Right forelimb (tissue), 1 donor: ENCODE data around the gene SRC.

Source experiments
- DNase-seq: peaks from one replicate; pipeline ENCODE4 v3.0.0-alpha.2; 2018

The SRC gene

GRCh38 chr20:37436527-37437186 is 90.7 kb downstream of the SRC start:
- DNase-seq = no peak

- no peak for DNase-seq
Observed at GRCh38 chr20:37437676-37438075, 91.7 kb downstream of the SRC start.

GRCh38 chr20:37438464-37439222 is 92.7 kb downstream of the SRC start:
- DNase-seq = no peak

GRCh38 chr20:37439223-37439933 is 93.4 kb downstream of the SRC start:
- DNase-seq = no peak

DNA sequence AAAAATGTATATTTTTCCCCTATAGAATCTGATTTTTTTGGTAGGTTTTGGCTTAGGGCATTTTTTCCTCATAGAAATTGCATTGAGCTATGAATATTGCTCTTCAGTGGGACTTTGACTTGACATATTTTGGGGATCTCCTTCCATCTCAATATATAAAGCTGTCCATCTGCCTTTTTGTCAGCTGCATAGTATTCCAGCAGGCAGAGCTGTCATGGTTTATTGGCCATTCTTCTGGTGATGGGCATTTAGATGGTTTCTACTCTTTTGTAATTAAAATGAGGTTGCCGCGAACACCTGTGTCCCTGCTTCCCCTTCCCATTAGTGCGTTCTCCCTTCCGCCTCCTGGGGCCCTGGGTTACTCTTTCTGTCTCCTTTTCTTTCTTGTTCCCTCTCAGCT is 95.1 kb downstream of the SRC start:
- no peak for DNase-seq

DNA sequence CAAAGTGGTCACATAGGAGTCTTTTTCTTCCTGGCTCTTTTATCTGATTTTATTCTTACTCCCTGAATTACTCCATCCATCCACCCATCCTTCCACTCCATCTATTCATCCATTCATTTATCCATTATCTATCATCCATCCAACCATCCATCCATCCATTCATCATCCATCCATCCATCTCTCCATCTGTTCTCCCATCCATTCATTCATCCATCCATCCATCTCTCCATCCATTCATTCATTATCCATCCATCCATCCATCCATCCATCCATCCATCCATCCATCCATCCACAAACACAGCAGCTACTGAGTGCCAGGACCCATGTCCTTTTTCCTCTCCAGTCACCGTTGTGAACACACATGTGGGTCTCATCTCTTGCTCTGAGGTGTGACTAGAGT is 96.6 kb downstream of the SRC start:
- no peak for DNase-seq

DNA sequence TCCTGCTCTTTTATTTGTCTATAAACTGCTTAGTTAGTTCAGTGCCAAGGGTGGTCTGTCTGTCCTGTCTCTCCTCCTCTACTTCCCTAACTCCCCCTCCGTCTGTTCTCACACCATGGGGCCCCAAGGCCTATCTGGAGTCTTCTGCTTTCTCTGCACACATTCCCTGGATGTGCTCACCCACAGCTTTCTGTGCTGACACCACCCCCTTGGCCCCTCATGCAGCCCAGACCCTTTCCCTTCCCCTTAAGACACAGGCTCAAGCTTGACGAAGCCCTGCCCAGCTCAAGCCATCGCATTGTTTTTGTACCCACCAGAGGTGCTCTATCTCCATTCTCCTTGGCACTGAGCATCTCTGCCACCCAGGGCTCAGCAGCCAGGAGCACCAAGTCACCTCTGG is 97.0 kb downstream of the SRC start:
- DNase-seq = no peak

DNA sequence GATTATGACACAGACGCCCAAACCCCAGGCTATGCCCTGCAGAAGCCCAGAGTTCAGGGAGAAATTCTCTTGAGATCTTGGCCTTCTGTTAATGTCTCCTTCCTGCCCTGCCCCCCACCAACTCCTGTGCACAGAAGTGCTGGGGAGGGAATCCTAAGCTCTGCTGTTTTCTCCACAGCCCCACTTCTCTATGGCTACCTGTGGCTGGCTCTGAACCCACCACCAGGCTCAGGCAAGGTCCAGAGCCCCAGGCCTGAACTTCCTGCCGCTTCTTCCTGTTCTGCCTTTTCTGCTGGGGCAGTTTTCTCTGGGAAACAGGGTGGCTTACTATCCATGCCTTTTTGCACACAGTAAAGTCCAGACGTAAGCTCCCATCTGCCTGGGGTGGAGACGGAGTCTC is 97.7 kb downstream of the SRC start:
- no peak for DNase-seq

- no peak for DNase-seq
Observed at GRCh38 chr20:37445041-37445440, 99.1 kb downstream of the SRC start.

- DNase-seq = no peak
Observed at GRCh38 chr20:37446286-37447032, 100.5 kb downstream of the SRC start.

- DNase-seq = no peak
Observed at GRCh38 chr20:37447688-37448087, 101.7 kb downstream of the SRC start.

DNA sequence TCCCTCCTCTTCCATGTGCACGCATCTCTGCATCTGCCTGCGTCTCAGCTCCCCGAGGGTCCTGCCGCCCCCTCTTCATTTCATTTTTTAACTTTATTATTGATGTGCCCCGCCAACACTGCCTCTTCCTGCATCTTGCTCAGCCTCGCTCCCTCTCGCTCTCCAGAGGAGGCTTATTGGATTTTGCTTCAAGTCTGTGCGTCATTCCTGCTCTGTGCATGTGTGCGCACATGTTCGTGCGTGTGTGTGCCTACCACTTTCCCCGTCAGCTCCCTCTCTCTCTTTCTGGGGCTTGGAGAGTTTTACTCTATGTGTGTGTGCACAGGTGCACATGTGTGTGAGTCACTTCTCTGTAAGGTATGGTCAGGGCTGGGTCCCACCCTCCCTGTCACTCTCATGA is 103.3 kb downstream of the SRC start:
- DNase-seq = no peak

DNA sequence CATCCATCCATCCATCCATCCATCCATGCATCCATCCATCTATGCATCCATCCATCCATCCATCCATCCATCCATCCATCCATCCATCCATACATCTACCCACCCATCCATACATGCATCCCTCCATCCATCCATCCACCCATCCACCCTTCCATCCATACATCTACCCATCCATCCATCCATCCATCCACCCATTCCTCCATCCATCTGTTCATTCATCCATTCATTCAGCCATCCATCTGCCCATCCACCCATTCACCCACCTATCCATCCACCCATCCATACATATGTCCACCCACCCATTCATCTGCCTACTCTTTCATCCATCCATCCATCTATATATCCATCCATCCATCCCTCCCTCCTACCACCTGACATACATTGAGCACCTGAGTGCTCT is 104.4 kb downstream of the SRC start:
- no peak for DNase-seq

- no peak for DNase-seq
Observed at GRCh38 chr20:37451616-37452015, 105.7 kb downstream of the SRC start.

DNA sequence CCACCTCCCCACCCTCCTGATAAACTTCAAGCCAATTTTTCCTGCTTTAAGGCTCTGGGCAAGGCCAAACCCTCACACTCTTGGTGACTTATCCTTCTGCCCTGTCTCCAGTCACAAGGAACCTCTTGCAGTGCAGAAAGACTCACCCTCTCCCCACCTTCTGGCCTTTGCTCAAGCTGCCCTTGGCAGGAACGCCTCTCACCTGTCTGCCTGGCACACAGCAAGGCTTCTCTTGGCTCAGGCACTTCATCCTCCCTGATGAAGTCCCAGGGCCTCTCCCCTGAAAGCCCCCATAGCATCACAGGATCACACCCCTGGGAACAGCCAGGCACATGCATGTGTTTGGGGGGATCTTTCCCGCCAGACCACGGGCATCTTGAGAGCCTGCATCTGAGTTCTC is 106.3 kb downstream of the SRC start:
- no peak for DNase-seq

DNA sequence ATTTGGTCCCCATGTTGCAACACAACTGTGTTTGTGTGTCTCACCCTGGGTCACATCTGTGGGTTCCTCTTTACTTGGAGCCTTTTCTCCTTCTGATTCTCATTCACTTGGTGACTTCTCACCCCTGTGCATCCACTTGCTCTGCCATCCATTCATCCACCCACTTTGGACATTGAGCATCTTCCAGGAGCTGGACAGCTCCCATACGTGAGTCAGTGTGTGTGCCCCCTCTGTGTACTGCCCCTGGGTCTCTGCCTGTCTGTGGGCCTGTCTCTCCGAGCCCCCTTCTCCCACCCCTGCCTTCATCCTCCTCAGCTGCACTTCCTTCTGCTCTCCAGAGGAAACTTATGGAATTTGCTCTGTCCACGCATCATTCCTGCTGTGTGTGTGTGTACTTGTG is 107.3 kb downstream of the SRC start:
- no peak for DNase-seq

DNA sequence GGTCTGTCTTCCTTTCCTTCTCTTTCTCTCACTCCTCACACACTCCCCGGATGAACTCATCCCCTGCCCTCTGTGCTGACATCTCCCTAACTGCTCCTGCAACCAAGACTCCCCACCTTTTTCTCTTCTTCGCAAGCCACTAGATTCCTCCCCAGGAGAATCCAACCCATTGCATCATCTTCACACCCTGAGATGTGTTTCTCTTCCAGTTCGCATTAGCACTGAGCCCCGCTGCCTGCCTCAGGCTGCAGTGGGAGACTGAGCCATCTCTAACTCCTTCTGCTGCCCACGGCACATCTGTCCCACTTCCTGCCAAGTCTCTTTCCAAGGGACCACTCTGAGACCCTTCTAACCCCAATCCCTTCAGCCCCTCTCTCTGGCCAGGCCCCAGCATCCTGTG is 107.9 kb downstream of the SRC start:
- DNase-seq = no peak

DNA sequence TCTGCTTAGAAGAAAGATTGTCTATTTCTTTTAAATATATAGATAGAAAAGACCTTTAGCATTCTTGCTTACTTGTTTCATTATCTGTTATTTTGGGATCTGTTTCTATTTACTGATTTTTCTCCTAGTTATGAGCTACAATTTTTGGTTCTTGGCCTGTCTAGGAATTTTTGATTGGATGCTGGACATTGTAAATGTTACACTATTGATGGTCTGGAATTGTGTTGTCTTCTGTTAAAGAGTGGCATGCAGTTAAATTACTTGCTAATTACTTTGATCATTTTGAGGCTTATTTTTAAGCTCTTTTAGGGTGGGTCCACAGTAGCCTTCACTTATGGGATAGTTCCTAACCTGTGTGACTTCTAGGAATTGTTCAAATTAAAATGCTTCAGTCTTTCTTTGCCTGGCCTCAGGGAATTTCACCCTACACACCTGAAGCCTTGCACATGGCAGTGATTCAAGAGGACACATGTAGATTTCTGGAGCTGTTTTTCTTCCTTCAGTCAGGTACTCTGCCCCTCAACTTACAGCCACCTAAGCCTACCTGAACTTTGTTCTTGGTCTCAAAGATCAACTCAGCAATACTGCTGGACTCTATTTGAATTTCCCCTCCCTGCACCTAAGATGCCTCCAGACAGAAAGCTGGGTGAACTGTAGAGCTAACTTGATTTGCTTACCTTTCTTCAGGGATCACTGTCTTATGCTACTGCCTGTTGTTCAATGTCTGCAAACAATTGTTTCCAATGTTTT is 108.9 kb downstream of the SRC start:
- no peak for DNase-seq
